Measurements from ENCODE around the gene SNX8. TPM values are rescaled to one million over a fixed set of nuclear protein-coding genes. Genes with fewer than 3 reads are reported as not detected.

The SNX8 gene
- total and polyA plus RNA-seq, 2 of the 13 experiments (the other 11 are each of a cell fraction or from before 2014, with no cell fraction given), result 20.6 to 45.2 TPM

- TF ChIP-seq ZNF329 (CRISPR knock-in tag; IDR thresholded peaks at IDR 0.05; ENCODE audit: low read depth) (no peak; the same call in 1 of the 2 replicates), ZNF691 (CRISPR knock-in tag; IDR thresholded peaks at IDR 0.05; ENCODE audit: borderline replicate concordance, low read depth) (peak; percentile 79; the same call in 1 of the 2 replicates), ZBTB37 (CRISPR knock-in tag; IDR thresholded peaks at IDR 0.05) (no peak), TOPORS (CRISPR knock-in tag; IDR thresholded peaks at IDR 0.05) (no peak), TEAD2 (CRISPR knock-in tag; IDR thresholded peaks at IDR 0.05) (no peak), PRMT3 (CRISPR knock-in tag; IDR thresholded peaks at IDR 0.05; ENCODE audit: borderline replicate concordance, low read depth) (no peak), MLLT10 (CRISPR knock-in tag; IDR thresholded peaks at IDR 0.05) (no peak), JUND (CRISPR knock-in tag; IDR thresholded peaks at IDR 0.05) (peak; percentile 31; the same call in 1 of the 2 replicates), HCFC1 (IDR thresholded peaks at IDR 0.05; ENCODE audit: low read depth, low read length) (no peak), TMF1 (CRISPR knock-in tag; IDR thresholded peaks at IDR 0.05; ENCODE audit: low read depth) (no peak; the same call in 1 of the 2 replicates), ZNF563 (CRISPR knock-in tag; IDR thresholded peaks at IDR 0.05) (0 out of 2 replicates have a peak, but pooled peaks have one; percentile 51), KLF12 (CRISPR knock-in tag; IDR thresholded peaks at IDR 0.05; ENCODE audit: borderline replicate concordance) (0 out of 2 replicates have a peak, but pooled peaks have one; percentile 51), DPF2 (CRISPR knock-in tag; IDR thresholded peaks at IDR 0.05; ENCODE audit: borderline replicate concordance, low read depth) (no peak), ZNF83 (CRISPR knock-in tag; IDR thresholded peaks at IDR 0.05; ENCODE audit: borderline replicate concordance) (no peak), SMAD9 (CRISPR knock-in tag; IDR thresholded peaks at IDR 0.05) (no peak), ELF3 (CRISPR knock-in tag; IDR thresholded peaks at IDR 0.05) (no peak), IKZF5 (CRISPR knock-in tag; IDR thresholded peaks at IDR 0.05) (no peak; the same call in 1 of the 2 replicates), HIC2 (CRISPR knock-in tag; IDR thresholded peaks at IDR 0.05; ENCODE audit: low read depth) (no peak), ZNF670 (CRISPR knock-in tag; IDR thresholded peaks at IDR 0.05; ENCODE audit: borderline replicate concordance) (no peak), ZNF512B (CRISPR knock-in tag; IDR thresholded peaks at IDR 0.05; ENCODE audit: borderline replicate concordance) (no peak)
Observed at GRCh38 chr7:2232766-2233520, 81.3 kb downstream of the SNX8 start, which contains the start of gene MAD1L1 (continued).

Data from HepG2 (cell line).